Gastrocnemius medialis (tissue), 4 donors: ENCODE results near the gene RBPMS2. TPM values are rescaled to one million over a fixed set of nuclear protein-coding genes. Genes with fewer than 3 reads are reported as not detected.

Experiments
- ATAC-seq, 2 donors: fragments of 150-250 bp; one replicate each; pipeline ENCODE4 v1.9.1; 2016
- DNase-seq, 2 donors: peaks; one replicate each; pipeline ENCODE4 v3.0.0-alpha.2; 2019
- H3K27ac ChIP-seq, 4 donors: fragments of 200-600 bp; sonication (generic); 1 replicate in 1 of 4; 2 replicates in 3 of 4; pipeline ENCODE4 v1.5.1; 2016 to 2018; ENCODE audit warnings: mild to moderate bottlenecking in 2 of 4, moderate library complexity in 1 of 4
- H3K27me3 ChIP-seq, 3 donors: fragments of 200-600 bp; sonication (generic) in 2 of 3; 1 replicate in 1 of 3; 2 replicates in 2 of 3; pipeline versions ENCODE4 v1.5.1 to v1.6.0; 2016 to 2019; ENCODE audit warnings: mild to moderate bottlenecking in 1 of 3, moderate library complexity in 1 of 3
- H3K36me3 ChIP-seq, 2 donors: fragments of 200-600 bp; sonication (generic) in 1 of 2; one replicate each; pipeline ENCODE4 v1.5.1; 2017 to 2018
- H3K4me1 ChIP-seq, 2 donors: fragments of 200-600 bp; sonication (generic) in 1 of 2; one replicate each; pipeline ENCODE4 v1.5.1; 2016 to 2017; ENCODE audit warnings: mild to moderate bottlenecking in 2 of 2
- H3K4me3 ChIP-seq, 4 donors: fragments of 200-600 bp; sonication (generic) in 3 of 4; 1 replicate in 1 of 4; 2 replicates in 3 of 4; pipeline ENCODE4 v1.5.1; 2016 to 2019; ENCODE audit warnings: mild to moderate bottlenecking in 2 of 4
- H3K9me3 ChIP-seq, 3 donors: fragments of 200-600 bp; sonication (generic) in 2 of 3; 1 replicate in 1 of 3; 2 replicates in 2 of 3; pipeline ENCODE4 v1.5.1; 2016 to 2019
- POLR2A ChIP-seq, 2 donors: fragments of 450-650 bp; IDR thresholded peaks; one replicate each; pipeline ENCODE4 v1.6.1; 2017; ENCODE audit warnings: antibody characterized with exemption in 2 of 2, mild to moderate bottlenecking in 2 of 2, moderate library complexity in 2 of 2
- in situ Hi-C, 4 donors: fragments of 200-750 bp; cut with MboI; loops; one replicate each; pipeline versions ENCODE4 v1.15.0 to v1.8.0; 2017; ENCODE audit warnings: low sequenced_read_pairs in 4 of 4
- intact Hi-C: fragments of 100-400 bp; cut with DNase I; formaldehyde crosslinking; loops from one replicate; pipeline ENCODE4 v1.15.1; 2023; ENCODE audit warnings: low total_unique reads
- total RNA-seq, 4 donors: library from RNA; depleted of rRNA; stranded (reverse); fragments of >200 nt; gene quantifications; one replicate each; pipeline versions ENCODE4 v1.1.0 to v1.2.3, GENCODE V29; 2016
- TF ChIP-seq, protein P1 (sequence below), 5 experiments: fragments of 450-650 bp in 3 of 5; fragments of 200-600 bp in 2 of 5; sonication (generic) in 2 of 5; IDR thresholded peaks in 4 of 5; conservative IDR thresholded peaks in 1 of 5; 1 replicate in 4 of 5; 2 replicates in 1 of 5; pipeline ENCODE4 v1.5.1; 2016 to 2019; ENCODE audit warnings: antibody characterized with exemption in 5 of 5, mild to moderate bottlenecking in 3 of 5, moderate library complexity in 3 of 5

RBPMS2 gene
- total RNA-seq, 4 donors from 2014 or later: 0.11 to 0.61 (median 0.35) TPM

DNA sequence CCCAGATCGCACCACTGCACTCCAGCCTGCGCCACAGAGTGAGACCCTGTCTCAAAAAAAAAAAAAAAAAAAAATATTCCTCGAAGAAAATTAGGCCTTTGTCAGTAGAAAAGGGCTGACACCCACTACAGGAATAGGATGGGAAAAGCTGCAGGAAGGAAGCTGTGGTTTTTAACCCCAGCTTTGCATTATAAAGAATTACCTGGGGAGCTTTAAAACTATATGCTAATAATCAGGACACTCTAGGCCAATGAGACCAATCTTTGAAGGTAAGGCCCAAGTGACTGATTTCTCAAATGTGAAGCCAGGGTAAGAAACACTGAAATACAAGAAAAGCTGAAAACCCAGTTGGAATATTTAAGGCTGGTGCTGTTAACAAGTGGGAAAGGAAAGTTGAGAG, 74.3 kb downstream of the RBPMS2 start:
- peak overlapping the region; percentile 94 to 96 (median 94) for H3K27ac ChIP-seq
- H3K36me3 ChIP-seq: no peaks in the 10 kb centered on the region
- H3K4me3 ChIP-seq: peak overlapping the region; percentile 91 to 96 (median 95)
- in situ Hi-C loops: no loop called here
- H3K9me3 ChIP-seq: no peaks in the 10 kb centered on the region
- peaks cover 65 to 66% of the 10 kb centered on the region in 2 donors for H3K4me1 ChIP-seq
- DNase-seq (no peak), ATAC-seq (no peak)
- TF ChIP-seq, protein P1, sequence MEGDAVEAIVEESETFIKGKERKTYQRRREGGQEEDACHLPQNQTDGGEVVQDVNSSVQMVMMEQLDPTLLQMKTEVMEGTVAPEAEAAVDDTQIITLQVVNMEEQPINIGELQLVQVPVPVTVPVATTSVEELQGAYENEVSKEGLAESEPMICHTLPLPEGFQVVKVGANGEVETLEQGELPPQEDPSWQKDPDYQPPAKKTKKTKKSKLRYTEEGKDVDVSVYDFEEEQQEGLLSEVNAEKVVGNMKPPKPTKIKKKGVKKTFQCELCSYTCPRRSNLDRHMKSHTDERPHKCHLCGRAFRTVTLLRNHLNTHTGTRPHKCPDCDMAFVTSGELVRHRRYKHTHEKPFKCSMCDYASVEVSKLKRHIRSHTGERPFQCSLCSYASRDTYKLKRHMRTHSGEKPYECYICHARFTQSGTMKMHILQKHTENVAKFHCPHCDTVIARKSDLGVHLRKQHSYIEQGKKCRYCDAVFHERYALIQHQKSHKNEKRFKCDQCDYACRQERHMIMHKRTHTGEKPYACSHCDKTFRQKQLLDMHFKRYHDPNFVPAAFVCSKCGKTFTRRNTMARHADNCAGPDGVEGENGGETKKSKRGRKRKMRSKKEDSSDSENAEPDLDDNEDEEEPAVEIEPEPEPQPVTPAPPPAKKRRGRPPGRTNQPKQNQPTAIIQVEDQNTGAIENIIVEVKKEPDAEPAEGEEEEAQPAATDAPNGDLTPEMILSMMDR (IDR thresholded peaks at IDR 0.05 in 4 of 5, conservative IDR thresholded peaks at IDR 0.05 in 1 of 5): no peak
- no peak for TF ChIP-seq POLR2A (IDR thresholded peaks at IDR 0.05)
- intact Hi-C loops: no loop called here
- no peaks in the 10 kb centered on the region for H3K27me3 ChIP-seq

DNA sequence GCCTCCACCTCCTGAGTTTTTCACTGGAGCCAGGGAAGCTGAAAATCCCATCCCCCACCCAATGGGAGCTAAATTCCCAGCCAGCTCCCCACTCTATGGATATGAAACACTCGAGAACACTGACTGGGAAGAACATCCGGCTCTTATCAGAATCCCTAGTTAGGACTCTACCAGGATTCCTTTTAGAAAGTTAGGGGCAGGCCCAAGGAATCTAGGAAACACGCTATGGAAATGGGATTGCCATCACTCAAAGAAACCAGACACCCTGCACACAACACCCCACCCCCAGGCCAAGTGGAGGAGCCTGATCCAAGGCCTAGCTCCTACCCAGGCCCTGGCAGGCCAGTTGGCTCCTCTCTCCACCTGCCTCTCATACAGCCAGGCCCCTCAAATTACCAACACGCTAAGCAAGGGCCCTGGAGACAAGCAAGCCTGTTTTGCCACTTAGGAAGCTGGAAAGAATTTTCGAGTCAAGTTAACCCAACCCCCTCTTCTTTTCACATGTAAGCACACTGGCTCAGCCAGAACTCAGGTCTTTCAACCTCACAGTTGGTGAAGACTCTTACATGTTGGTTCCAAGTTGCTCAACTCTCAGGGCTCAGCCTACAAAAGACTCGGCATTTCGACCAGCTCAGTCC, 75.5 kb downstream of the RBPMS2 start:
- peaks cover 76 to 78% of the 10 kb centered on the region in 2 donors for H3K4me1 ChIP-seq
- DNase-seq (peak; percentile 56 to 85), ATAC-seq (peak; percentile 66 to 77)
- H3K27me3 ChIP-seq: no peaks in the 10 kb centered on the region
- TF ChIP-seq, protein P1 (IDR thresholded peaks at IDR 0.05 in 4 of 5, conservative IDR thresholded peaks at IDR 0.05 in 1 of 5): no peak
- TF ChIP-seq POLR2A (IDR thresholded peaks at IDR 0.05): no peak
- H3K27ac ChIP-seq: peak overlapping the region; percentile 94 to 96 (median 94)
- in situ Hi-C loops (no loop called here), intact Hi-C loops (no loop called here)
- no peaks in the 10 kb centered on the region for H3K36me3 ChIP-seq
- no peaks in the 10 kb centered on the region for H3K9me3 ChIP-seq
- peak overlapping the region; percentile 39 to 96 (median 69) for H3K4me3 ChIP-seq

DNA sequence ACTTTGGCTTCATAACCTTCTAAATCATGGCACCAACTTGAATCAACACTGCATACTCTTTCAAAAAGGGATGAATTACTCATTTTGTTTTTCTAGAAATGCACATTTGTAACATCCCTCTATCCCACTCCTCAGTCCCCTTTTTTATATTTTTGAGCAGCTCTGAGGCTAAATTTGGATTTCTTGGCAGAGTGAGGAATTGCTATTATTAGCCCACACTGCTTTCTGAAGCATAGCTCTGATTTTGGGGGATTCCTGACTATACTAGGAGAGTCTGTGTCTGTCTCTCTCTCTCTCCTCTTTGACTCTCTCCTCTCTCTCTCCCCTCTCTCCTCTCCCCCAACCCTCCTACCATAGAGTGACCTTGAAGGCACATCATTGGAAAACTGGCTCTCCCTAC, 76.6 kb downstream of the RBPMS2 start:
- intact Hi-C loops: no loop called here

DNA sequence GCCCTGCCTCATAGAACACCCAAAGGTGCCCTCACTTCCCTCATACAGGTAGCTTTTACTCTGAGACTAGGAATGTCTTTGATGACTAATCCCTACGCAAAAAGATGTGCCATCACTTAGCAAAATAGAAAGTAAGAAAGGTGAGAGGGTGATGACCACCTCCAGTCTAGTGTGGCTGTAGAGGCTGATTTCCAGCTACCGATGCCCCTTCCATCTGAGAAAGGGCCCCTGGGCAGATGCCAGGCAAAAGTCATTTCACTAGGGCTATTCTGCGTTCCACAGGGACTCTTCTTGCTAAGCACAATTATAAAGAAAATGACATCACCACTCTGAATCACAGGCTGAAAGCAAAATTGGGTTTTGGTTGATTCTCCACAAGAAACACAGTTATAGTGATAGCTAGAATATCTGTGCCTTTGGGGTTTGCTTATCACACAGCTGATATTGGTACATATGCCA, 77.4 kb downstream of the RBPMS2 start:
- DNase-seq: no peak
- in situ Hi-C loops (no loop called here), intact Hi-C loops (no loop called here)
- TF ChIP-seq, protein P1 (IDR thresholded peaks at IDR 0.05 in 4 of 5, conservative IDR thresholded peaks at IDR 0.05 in 1 of 5): no peak
- no peak for TF ChIP-seq POLR2A (IDR thresholded peaks at IDR 0.05)
- Histone ChIP-seq H3K27me3 (no peaks in the 10 kb centered on the region), H3K4me1 (peaks cover 93 to 96% of the 10 kb centered on the region in 2 donors), H3K4me3 (peak overlapping the region in 1 of 4 donors; percentile 0), H3K36me3 (no peaks in the 10 kb centered on the region), H3K27ac (peak overlapping the region; percentile 94 to 96 (median 94)), H3K9me3 (no peaks in the 10 kb centered on the region)
- no peak for ATAC-seq

More for the DNA sequence above, 76.6 kb downstream of the RBPMS2 start:
- Histone ChIP-seq H3K4me1 (peaks cover 87% of the 10 kb centered on the region in 2 donors), H3K9me3 (no peaks in the 10 kb centered on the region), H3K36me3 (no peaks in the 10 kb centered on the region), H3K27ac (peak overlapping the region; percentile 94 to 96 (median 94)), H3K27me3 (no peaks in the 10 kb centered on the region), H3K4me3 (peak overlapping the region in 3 of 4 donors; percentile 39 to 95 (median 43))
- TF ChIP-seq, protein P1 (IDR thresholded peaks at IDR 0.05 in 4 of 5, conservative IDR thresholded peaks at IDR 0.05 in 1 of 5): no peak
- TF ChIP-seq POLR2A (IDR thresholded peaks at IDR 0.05): no peak
- in situ Hi-C loops: no loop called here
- ATAC-seq (no peak), DNase-seq (no peak)
